Smooth muscle cell (in vitro differentiated cells): Measurements from ENCODE around the gene CACNA1D. TPM values are rescaled to one million over a fixed set of nuclear protein-coding genes. Genes with fewer than 3 reads are reported as not detected.
"Not testable (repeated sequence)": the region's sequence is repeated elsewhere in the genome, so short reads cannot be mapped to it uniquely, and the experiment has no call there.

Source experiments
- DNase-seq: peaks from one replicate; lab custom pipeline; 2025; ENCODE audit not compliant: unreplicated experiment; lab: John Stamatoyannopoulos, UW
- H2AFZ ChIP-seq: fragments of 200-600 bp; sonication (generic); 2 replicates; pipeline ENCODE4 v1.6.0; 2016; ENCODE audit warnings: antibody characterized with exemption, low read depth, mild to moderate bottlenecking
- H3F3A ChIP-seq: fragments of 200-600 bp; sonication (generic); 2 replicates; pipeline ENCODE4 v1.6.0; 2017; ENCODE audit warnings: antibody characterized with exemption, low read depth
- H3K27ac ChIP-seq: fragments of 200-600 bp; sonication (generic); 2 replicates; pipeline ENCODE4 v1.5.1; 2016; ENCODE audit warnings: low read depth, mild to moderate bottlenecking
- H3K27me3 ChIP-seq: fragments of 200-600 bp; sonication (generic); 2 replicates; pipeline ENCODE4 v1.6.1; 2016; ENCODE audit warnings: low read depth, mild to moderate bottlenecking
- H3K36me3 ChIP-seq: fragments of 200-600 bp; sonication (generic); 2 replicates; pipeline ENCODE4 v1.5.1; 2016; ENCODE audit warnings: low read depth
- H3K4me1 ChIP-seq: fragments of 200-600 bp; sonication (generic); 2 replicates; pipeline ENCODE4 v1.5.1; 2016; ENCODE audit warnings: low read depth
- H3K4me2 ChIP-seq: fragments of 200-600 bp; sonication (generic); 2 replicates; pipeline ENCODE4 v1.6.0; 2016; ENCODE audit warnings: mild to moderate bottlenecking
- H3K4me3 ChIP-seq: fragments of 200-600 bp; sonication (generic); 2 replicates; pipeline ENCODE4 v1.5.1; 2016; ENCODE audit warnings: mild to moderate bottlenecking
- H3K79me2 ChIP-seq: fragments of 200-600 bp; sonication (generic); 2 replicates; pipeline ENCODE4 v1.6.0; 2016; ENCODE audit warnings: low read depth, mild to moderate bottlenecking
- H3K9ac ChIP-seq: fragments of 200-600 bp; sonication (generic); 2 replicates; pipeline ENCODE4 v1.6.0; 2016; ENCODE audit warnings: low read depth
- H3K9me3 ChIP-seq: fragments of 200-600 bp; sonication (generic); replicated peaks from 2 replicates; pipeline ENCODE4 v1.5.1; 2016; ENCODE audit warnings: low read depth
- H4K20me1 ChIP-seq: fragments of 200-600 bp; sonication (generic); 2 replicates; pipeline ENCODE4 v1.6.0; 2016; ENCODE audit warnings: low read depth
- WGBS: methylation state at CpG from one replicate; pipeline ENCODE4 v1.1.7; 2016; ENCODE audit warnings: low lambda C conversion rate; 5-methylcytosine and 5-hydroxymethylcytosine counted together
- polyA plus RNA-seq: library from polyadenylated mRNA; unstranded; fragments of >200 nt; fragmentation: Nextera tagmentation; extraction: Ambion mirVana; gene quantifications from 2 replicates; pipeline ENCODE4 v1.2.1, GENCODE V29; 2016
- total RNA-seq: library from RNA; depleted of rRNA; stranded (reverse); fragments of >200 nt; gene quantifications from 2 replicates; pipeline ENCODE4 v1.2.3, GENCODE V29; 2014
- TF ChIP-seq, protein P1 (sequence below): fragments of 200-600 bp; sonication (generic); IDR thresholded peaks from 2 replicates; pipeline ENCODE4 v1.5.1; 2017; ENCODE audit warnings: borderline replicate concordance, mild to moderate bottlenecking, antibody characterized with exemption; ENCODE audit not compliant: insufficient read depth, poor library complexity, severe bottlenecking

Gene CACNA1D
- total and polyA plus RNA-seq, 2 experiments from 2014 or later = 0.63 to 1.4 TPM

DNA sequence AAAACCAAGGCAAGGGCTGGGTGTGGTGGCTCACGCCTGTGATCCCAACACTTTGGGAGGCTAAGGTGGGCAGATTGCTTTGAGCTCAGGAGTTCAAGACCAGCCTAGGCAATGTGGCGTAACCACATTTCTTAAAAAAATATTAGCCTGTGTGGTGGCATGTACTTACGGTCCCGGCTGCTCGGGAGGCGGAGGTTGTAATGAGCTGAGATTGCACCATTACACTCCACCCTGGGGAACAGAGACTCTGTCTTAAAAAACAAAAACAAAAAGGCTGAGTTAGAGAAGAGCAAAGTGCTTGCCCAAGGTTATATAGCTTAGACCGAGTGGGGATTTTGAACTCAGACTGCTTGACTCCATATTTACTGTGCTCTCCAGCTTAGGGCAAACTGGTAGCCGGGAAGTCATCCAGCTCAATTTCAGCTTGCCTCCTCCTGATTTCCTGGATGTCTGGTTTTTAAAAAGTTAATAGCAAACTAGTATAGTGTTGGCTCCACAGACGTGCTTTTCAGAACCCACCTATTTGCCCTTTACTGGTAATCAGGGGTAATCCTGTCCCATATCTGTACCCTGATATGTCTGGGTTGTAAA, 138.9 kb downstream of the CACNA1D start:
- Histone ChIP-seq H3K79me2 (no peaks in the 10 kb centered on the region), H4K20me1 (no peaks in the 10 kb centered on the region), H3K4me3 (no peak overlapping the region), H3K4me2 (no peak overlapping the region), H3K36me3 (no peaks in the 10 kb centered on the region), H3K9me3 (no peaks in the 10 kb centered on the region), H3K9ac (no peak overlapping the region), H3K27ac (no peak overlapping the region), H3K27me3 (peaks cover 22% of the 10 kb centered on the region), H3F3A (no peaks in the 10 kb centered on the region), H2AFZ (no peak overlapping the region), H3K4me1 (no peaks in the 10 kb centered on the region)
- TF ChIP-seq, protein P1, sequence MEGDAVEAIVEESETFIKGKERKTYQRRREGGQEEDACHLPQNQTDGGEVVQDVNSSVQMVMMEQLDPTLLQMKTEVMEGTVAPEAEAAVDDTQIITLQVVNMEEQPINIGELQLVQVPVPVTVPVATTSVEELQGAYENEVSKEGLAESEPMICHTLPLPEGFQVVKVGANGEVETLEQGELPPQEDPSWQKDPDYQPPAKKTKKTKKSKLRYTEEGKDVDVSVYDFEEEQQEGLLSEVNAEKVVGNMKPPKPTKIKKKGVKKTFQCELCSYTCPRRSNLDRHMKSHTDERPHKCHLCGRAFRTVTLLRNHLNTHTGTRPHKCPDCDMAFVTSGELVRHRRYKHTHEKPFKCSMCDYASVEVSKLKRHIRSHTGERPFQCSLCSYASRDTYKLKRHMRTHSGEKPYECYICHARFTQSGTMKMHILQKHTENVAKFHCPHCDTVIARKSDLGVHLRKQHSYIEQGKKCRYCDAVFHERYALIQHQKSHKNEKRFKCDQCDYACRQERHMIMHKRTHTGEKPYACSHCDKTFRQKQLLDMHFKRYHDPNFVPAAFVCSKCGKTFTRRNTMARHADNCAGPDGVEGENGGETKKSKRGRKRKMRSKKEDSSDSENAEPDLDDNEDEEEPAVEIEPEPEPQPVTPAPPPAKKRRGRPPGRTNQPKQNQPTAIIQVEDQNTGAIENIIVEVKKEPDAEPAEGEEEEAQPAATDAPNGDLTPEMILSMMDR = no peak
- 91% methylated on average over 9 of the region's 9 CpGs for WGBS
- DNase-seq = no peak

DNA sequence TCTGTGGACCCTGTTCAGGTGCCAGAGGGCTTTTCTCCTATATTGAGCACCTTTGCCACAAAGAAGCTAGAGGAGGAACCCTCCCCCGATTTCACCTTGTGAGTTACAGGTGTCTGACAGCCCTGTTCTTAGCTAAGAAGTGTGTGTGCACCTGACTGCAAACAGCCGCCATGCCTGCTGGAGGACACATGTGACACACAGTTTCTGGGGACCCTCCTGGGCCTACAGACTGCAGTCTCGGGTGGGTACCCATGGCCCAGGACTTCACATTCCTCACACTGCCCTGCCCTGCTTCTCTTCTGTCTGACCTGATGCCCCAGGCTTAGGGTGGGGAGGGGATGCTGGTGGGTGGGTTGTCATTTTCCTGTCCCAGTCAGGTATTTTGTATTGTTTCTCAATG, 140.6 kb downstream of the CACNA1D start:
- Histone ChIP-seq H3K4me3 (no peak overlapping the region), H2AFZ (no peak overlapping the region), H3K27me3 (peaks cover 22% of the 10 kb centered on the region), H3K9me3 (no peaks in the 10 kb centered on the region), H3K36me3 (no peaks in the 10 kb centered on the region), H3K4me1 (no peaks in the 10 kb centered on the region), H3K9ac (no peak overlapping the region), H3K27ac (no peak overlapping the region), H3K79me2 (no peaks in the 10 kb centered on the region), H4K20me1 (no peaks in the 10 kb centered on the region), H3F3A (no peaks in the 10 kb centered on the region), H3K4me2 (no peak overlapping the region)
- 85% methylated on average over 3 of the region's 3 CpGs for WGBS
- TF ChIP-seq, protein P1 = no peak
- no peak for DNase-seq

DNA sequence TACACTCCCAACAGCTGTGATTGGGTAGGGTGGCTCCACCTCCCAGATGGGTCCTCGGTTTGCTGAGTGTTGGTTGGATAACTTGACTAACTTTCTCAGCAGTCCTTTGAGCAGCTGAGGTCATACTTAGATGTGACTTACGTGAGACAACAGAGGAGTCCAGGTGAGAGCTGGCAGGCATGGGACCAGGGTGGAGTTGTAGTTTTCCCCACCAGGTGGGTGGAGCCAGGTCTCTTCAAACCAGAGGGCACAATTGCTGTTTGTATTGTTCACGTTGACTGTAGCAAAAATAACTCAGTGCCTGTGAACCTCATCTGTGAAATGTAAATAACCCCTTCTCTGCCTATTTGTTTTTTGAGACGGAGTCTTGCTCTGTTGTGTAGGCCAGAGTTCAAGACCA, 144.4 kb downstream of the CACNA1D start:
- H3K27ac ChIP-seq, H4K20me1 ChIP-seq, H3K36me3 ChIP-seq, H3K9me3 ChIP-seq, DNase-seq, H2AFZ ChIP-seq, H3K79me2 ChIP-seq, H3K4me1 ChIP-seq, H3K4me2 ChIP-seq, H3F3A ChIP-seq, H3K4me3 ChIP-seq, H3K9ac ChIP-seq: not testable (repeated sequence)
- H3K27me3 ChIP-seq = peaks cover 33% of the 10 kb centered on the region
- 89% methylated on average over 4 of the region's 4 CpGs for WGBS

DNA sequence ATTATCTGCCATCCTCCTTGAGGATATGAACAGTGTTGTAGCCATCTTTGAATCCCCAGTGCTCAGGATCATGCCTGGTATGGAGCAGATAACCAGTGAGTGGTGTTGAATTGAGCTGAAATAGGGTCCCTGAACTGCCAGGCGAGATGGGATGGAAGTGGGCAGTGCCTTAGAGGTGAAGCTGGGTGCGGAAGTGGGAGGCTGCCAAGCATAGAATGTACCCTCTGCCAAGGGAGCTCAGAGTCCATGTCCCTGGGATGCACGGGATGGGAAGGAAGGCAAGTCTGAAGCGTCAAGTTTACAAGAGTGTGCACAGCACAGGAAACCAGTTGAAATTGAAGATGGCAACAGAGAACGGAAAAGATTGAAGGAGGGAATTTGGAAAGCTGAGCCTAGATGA, 147.0 kb downstream of the CACNA1D start:
- no peaks in the 10 kb centered on the region for H4K20me1 ChIP-seq
- 70% methylated on average over 5 of the region's 5 CpGs for WGBS
- TF ChIP-seq, protein P1 = no peak
- DNase-seq = no peak
- H3K36me3 ChIP-seq = no peaks in the 10 kb centered on the region
- H3K4me2 ChIP-seq = no peak overlapping the region
- H3K4me1 ChIP-seq = no peaks in the 10 kb centered on the region
- no peak overlapping the region for H3K27ac ChIP-seq
- no peak overlapping the region for H3K4me3 ChIP-seq
- no peaks in the 10 kb centered on the region for H3K9me3 ChIP-seq
- H3K9ac ChIP-seq = no peak overlapping the region
- H3K79me2 ChIP-seq = no peaks in the 10 kb centered on the region
- H2AFZ ChIP-seq = no peak overlapping the region
- no peaks in the 10 kb centered on the region for H3F3A ChIP-seq
- peaks cover 28% of the 10 kb centered on the region for H3K27me3 ChIP-seq
